GM21381 (cell line): Measurements from ENCODE around the gene SMR3A.
A peak's percentile ranks its signal among the peaks of the same experiment; 100 is the strongest.

Experiments
- ATAC-seq: cut with Tn5 transposase; IDR thresholded peaks from one replicate; pipeline ENCODE4 v1.9.1; 2021; ENCODE audit warnings: mild to moderate bottlenecking, moderate library complexity; ENCODE audit not compliant: unreplicated experiment

The SMR3A gene

DNA sequence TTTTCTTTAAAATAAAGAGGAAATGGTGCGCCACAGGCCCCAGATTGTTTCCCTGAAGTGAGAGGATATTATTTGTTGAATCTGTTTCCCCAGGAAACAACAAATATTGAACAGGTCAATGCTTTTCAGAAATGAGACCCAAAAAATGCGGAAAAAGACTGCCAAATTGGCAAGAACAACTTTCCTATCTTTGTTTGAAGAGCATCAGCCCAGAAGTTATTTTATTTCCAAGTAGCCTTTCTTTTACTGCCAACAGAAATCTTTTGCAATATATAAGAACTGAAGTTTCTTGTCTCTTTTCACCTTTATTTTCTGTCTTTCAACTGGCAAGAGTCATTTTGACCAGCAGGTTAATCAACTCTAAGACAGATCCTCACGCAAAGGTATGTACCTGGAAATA, at the start of gene SMR3A:
SMR3A (plus strand) TSS at position 301 of the 400 bp plus-strand sequence. CDS start 1,356 bp downstream, outside the sequence.
- no peak for ATAC-seq

- ATAC-seq: no peak
Measured at GRCh38 chr4:70313736-70314135, 46.8 kb upstream of the SMR3A start.

- ATAC-seq: peak; percentile 68
Measured at GRCh38 chr4:70315928-70316327, 44.6 kb upstream of the SMR3A start.

DNA sequence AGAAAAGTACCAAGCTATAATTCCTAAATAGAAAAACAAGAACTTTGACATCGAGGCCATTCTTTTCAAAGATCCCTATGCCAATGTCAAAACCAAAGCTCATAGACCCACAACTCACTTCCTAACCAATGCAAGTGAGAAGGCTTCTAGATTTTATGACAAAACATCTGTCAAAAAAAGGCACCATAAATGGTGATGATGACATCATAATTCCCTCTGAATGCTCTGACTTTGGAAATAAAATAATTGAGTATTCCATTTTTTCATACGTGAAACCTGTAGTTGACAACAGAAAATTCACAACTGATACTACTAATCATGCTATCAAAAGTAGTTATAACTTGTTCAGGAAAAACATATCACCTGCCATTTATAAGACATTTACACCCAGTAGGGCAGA, 34.5 kb upstream of the SMR3A start:
- no peak for ATAC-seq

GRCh38 chr4:70334681-70335080, 25.9 kb upstream of the SMR3A start, which contains the start of gene CABS1:
Gene CABS1, plus strand, starts transcription at chr4:70334981. Its CDS starts 59 bp downstream, at chr4:70335040.
- ATAC-seq: no peak

DNA sequence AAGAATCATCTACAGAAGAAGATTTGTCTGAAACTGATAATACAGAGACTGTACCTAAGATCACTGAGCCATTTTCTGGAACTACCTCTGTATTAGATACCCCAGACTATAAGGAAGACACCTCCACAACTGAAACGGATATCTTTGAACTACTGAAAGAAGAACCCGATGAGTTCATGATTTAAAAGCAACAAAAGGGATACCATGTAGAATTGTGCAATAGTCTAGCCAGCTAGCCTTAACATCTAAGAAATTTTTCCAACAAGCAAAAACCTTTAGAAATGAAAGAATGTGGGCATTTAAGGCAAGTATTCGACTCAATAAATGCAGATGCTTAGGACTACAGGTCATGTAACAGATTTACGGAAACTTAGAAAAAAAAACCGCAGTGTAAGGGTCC, 24.5 kb upstream of the SMR3A start:
- ATAC-seq: no peak

- no peak for ATAC-seq
Measured at GRCh38 chr4:70337886-70338420, 22.6 kb upstream of the SMR3A start.

DNA sequence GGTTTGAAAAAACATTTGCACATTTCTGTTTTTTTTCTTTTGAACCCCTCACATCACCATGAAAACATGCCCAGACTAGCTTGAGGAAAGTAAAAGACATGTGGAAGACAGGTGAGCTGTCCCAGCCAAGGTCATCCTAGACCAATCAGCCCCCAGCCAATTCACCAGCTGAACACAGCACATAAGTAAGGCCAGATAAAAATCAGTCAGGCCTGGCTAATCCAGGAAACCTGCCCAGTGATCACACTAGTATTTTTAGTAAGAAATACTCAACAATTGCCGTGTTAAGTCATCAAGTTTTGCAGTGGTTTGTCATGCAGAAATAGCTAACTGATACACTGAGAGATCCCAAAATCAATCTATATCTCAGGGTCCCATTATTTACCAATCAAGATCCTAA, 4.4 kb upstream of the SMR3A start:
- ATAC-seq: no peak

DNA sequence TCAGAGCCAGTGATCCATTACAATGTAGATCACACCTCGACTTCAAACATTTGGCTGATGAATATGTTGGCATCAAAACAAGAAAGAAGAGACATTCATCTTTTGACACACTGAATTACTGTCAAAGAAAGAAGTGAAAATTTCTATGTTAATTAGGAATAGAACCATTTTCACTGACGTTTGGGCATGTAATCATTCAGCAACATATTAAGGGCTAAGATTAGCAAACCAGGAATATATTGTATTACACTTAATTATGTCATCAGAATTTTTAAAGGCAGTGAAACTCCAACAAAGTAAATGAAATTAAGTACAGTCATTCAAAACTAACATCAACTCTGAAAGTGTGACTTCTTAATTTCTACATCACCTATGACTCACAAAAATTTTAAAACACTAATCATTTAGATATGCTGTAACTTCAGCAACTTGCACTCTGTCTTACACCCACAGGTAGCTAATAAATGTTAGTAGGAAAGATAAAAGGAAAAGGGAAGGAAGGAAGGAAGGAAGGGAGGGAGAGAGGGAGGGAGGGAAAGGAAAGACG, 1.4 kb upstream of the SMR3A start:
- ATAC-seq: no peak

DNA sequence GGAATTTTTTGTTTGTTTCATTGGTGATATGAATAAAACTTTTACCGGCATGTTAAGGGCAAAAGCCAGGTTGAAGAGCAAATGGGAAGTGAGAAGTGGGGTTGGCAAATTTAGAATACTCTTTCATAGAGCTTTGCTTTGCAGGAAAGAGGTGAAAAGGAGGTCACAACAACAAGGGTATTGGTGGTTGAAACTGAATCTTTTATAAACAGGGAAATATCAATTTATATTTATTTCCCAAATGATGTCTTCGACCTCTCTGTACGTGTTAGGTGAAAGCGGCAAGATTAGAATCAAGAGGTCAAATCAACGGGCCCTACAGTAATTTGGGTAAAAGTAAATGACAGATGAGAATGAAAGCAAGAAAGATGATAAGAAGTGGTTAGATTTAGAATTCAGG, 3.4 kb downstream of the SMR3A start:
- no peak for ATAC-seq

DNA sequence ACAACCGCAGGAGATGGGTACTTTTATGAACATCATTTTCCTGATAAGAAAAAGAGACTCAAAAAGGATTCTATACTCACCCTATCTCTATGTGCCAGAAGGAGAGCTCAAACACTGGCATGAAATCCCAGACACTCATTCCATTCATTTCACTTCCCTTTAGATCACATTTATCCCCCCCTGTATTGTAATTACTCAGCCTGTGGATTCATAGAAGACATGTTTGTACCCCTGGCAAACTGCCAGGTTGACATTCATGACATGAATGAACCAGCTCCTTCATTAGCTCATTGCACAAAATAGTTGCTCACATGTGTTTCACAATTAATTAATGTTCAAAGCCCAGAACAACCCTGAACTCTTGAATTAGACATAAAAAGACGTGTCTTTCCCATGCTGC, 4.9 kb downstream of the SMR3A start:
- ATAC-seq: no peak

DNA sequence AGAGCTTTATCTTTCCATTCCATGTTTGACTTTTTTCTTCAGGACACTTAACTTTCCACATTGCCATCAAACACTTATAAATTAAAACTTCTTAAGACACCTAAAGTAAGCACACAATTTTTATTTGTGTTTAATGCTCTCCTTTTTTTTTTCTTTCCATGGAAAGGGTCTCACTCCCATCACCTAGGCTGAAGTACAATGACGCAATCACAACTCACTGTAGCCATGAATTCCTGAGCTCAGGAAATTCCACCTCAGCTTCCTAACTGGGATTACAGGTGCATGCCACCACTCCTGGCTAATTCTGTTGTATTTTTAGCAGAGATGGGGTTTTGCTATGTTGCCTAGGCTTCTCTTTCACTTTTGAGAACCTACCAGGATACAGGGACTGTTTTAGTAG, 7.3 kb downstream of the SMR3A start:
- ATAC-seq: no peak

DNA sequence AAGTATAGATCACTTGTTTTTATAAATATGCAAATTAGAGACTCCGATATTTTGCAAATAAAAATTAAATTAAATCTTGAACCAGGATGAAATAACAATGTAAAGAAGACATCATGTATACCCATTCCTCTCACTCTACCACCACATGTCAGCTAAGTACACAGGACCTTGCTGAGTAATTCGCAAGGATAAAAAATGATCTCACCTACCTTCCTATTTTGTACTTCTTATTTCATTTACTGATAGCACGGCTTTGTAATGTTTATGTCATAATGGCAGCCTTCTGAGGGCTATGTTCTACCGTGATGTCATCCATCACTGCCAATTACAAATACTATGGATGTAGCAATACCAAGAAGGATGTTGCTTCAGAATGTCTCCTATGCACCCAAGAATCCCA, 11.4 kb downstream of the SMR3A start:
- no peak for ATAC-seq

DNA sequence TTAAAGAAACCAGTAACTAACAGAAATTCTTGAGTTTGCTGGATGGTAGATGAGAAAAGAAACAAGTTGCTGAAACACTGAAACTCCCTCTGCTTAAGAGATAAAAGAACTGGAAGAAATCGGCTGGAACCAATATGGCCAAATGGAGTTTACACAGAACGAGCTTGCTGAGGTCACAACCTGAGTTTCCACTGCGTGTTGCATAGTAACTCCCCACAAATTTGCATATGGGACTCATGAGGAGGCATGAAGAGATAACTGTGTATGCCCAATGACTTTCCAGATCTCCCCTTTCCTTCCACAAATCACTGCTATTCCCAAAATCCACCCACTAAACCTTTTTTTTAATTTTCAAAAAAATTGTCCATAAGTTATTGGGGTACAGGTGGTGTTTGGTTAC, 12.2 kb downstream of the SMR3A start:
- no peak for ATAC-seq

- no peak for ATAC-seq
Measured at GRCh38 chr4:70380578-70380977, 20.0 kb downstream of the SMR3A start.

GRCh38 chr4:70382691-70383181, 22.2 kb downstream of the SMR3A start, which contains the start of gene SMR3B:
Gene SMR3B, plus strand, starts transcription at chr4:70383131. Its CDS starts 1,380 bp downstream, at chr4:70384511.
- ATAC-seq: no peak

DNA sequence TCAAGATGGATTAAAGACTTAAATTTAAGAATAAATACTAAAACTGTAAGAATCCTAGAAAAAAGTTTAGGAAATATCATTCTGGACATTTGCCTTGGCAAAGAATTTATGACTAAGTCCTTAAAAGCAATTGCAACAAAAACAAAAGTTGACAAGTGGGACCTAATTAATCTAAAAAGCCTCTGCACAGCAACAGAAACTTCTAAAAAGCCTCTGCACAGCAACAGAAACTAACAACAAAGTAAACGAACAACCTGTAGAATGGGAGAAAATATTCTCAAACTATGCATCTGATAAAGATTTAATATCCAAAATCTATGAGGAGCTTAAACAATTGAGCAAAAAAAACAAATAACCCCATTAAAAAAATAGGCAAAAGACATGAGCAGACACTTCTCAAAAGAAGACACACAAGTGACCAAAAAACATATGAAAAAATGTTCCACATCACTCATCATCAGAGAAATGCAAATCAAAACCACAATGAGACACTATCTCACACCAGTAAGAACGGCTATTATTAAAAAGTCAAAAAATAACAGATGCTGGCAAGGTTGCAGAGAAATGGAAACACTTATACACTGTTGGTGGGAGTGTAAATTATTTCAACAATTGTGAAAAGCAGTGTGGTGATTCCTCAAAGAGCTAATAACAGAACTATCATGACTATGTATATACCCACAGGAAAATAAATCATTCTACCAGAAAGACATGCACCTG, 31.7 kb downstream of the SMR3A start:
- ATAC-seq: peak; percentile 50

- ATAC-seq: no peak
Measured at GRCh38 chr4:70397580-70397979, 37.0 kb downstream of the SMR3A start, which contains the start of gene OPRPN. Gene OPRPN, plus strand, starts transcription at chr4:70397940. Its CDS starts 1,346 bp downstream, at chr4:70399286.

GRCh38 chr4:70399319-70399718, 38.8 kb downstream of the SMR3A start:
- ATAC-seq: no peak

GRCh38 chr4:70402762-70403161, 42.2 kb downstream of the SMR3A start:
- ATAC-seq: no peak

DNA sequence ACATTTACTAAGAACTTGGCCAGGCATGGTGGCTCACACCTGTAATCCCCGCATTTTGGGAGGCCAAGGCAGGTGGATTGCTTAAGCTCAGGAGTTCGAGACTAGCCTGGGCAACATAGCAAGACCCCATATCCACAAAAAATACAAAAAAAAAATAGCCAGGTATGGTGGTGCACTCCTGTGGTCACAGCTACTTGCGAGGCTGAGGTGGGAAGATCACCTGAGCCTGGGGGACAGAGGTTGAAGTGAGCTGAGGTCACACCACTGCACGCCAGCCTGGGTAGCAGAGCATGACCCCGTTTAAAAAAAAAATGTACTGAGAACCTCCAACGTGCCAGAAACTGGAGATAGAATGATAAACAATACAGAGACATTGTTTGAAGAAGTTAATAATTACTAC, 45.2 kb downstream of the SMR3A start:
- no peak for ATAC-seq
